Lower leg skin (tissue), 3 donors: Measurements from ENCODE around the gene MGRN1.

Experiments used
- POLR2A ChIP-seq, 2 donors: fragments of 450-650 bp; IDR thresholded peaks; one replicate each; pipeline ENCODE4 v1.6.1; 2016 to 2017; ENCODE audit warnings: antibody characterized with exemption in 2 of 2, mild to moderate bottlenecking in 1 of 2, moderate library complexity in 1 of 2
- TF ChIP-seq, protein P1 (sequence below), 3 donors: fragments of 450-650 bp; IDR thresholded peaks; one replicate each; pipeline ENCODE4 v1.5.1; 2016; ENCODE audit warnings: antibody characterized with exemption in 3 of 3, mild to moderate bottlenecking in 3 of 3, moderate library complexity in 2 of 3

DNA sequence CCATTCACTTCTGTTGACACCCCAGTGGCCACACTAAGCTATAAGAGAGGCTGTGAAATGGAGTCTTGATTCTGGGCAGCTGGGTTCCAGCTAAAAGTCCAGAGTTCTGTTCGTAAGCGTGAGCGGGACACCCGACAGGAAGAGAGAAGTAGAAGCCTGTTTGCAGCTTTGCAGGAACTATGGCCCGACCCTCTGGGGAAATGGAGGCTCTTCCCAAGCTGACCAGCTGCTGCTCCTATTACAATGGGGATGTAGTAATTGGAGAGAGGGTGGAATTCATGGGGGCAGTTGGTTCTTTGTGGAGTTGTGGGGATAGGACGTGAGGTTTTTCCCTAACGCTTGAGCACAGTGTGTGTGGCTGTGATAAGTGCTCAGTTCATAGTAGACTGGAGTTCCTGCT is 38.3 kb upstream of the MGRN1 start:
- TF ChIP-seq, protein P1, sequence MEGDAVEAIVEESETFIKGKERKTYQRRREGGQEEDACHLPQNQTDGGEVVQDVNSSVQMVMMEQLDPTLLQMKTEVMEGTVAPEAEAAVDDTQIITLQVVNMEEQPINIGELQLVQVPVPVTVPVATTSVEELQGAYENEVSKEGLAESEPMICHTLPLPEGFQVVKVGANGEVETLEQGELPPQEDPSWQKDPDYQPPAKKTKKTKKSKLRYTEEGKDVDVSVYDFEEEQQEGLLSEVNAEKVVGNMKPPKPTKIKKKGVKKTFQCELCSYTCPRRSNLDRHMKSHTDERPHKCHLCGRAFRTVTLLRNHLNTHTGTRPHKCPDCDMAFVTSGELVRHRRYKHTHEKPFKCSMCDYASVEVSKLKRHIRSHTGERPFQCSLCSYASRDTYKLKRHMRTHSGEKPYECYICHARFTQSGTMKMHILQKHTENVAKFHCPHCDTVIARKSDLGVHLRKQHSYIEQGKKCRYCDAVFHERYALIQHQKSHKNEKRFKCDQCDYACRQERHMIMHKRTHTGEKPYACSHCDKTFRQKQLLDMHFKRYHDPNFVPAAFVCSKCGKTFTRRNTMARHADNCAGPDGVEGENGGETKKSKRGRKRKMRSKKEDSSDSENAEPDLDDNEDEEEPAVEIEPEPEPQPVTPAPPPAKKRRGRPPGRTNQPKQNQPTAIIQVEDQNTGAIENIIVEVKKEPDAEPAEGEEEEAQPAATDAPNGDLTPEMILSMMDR (IDR thresholded peaks at IDR 0.05) = no peak
- no peak for TF ChIP-seq POLR2A (IDR thresholded peaks at IDR 0.05)
